ENCODE data around the gene ORM1. TPM values are rescaled to one million over a fixed set of nuclear protein-coding genes. Genes with fewer than 3 reads are reported as not detected.

ORM1 gene
- total RNA-seq, 1 donor from 2014 or later = 1.2 TPM

DNA sequence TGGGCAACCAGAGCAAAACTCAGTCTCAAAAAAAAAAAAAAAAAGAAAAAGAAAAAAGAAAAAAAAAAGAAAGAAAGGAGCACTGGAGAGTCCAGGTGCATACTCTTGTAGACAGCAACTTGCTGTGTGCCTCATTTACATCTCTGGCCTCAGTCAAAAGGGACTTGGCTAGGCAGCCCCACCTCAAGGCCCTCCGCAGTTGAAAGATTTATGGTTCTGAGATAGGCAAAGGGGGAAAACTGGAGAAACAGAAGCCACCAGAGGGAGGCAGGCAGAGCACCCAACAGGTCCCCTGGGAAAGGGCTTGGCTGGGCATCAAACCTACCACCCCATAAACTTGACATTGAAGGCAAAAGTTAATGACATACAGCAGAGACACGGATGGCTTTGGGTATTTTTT lies 12.8 kb downstream of the ORM1 start:
- no peak for ATAC-seq (ENCODE audit: poor library complexity)
- no peak for DNase-seq
- intact Hi-C loops (cut with DNase I) = no loop called here

DNA sequence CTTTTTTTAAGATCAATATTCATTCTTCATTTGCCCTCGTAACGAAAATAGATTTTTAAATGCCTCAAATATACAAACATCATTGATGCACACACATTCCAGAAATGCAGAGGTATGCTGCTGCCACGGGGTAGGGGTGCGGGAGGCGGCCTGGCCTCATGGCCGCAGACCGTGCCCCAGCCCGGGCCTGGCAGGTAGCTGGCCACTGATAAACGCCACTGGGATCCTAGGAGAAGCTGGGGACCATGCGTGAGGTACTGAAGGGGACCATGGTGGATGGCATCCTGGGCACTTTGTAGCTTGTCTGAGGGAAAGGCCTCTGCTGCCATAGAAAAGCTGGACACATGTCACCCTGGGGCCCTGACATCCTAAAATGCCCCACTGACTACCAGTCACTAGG lies 13.3 kb downstream of the ORM1 start:
- ATAC-seq (ENCODE audit: poor library complexity) (no peak), DNase-seq (no peak)
- intact Hi-C loops (cut with DNase I) = no loop called here

DNA sequence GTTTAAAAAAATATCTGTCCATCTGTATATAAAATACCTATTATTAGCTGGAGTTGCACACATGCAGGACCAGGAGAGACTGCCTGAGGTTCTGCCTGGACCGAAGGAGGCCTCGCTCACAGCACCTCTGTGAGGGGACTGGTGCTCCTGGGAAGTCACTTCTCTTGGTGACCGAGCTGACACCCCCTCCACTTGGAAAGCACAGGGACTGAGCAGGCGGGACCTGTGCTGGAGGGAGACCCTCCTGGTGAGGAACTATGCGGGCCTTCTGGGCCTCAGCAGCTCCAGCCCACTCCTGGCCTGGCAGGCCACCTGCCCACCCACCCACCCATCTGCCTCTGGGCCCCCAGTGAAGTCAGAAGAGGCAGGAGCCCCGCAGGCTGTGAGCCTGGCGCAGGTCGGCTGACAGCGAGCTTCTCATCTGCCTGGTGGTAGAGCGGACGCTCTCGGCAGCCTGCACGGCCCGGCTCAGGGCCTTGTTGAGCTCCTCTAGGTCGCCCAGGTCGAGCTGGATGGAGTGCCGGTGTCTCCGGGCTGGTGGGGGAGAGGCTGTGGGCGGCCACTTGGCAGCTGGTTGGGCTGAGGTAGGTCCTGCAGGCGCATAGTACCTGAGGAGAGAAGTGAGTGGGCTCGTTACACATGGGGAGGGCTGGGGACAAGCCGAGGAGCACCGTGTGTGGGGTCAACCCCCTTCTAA lies 13.9 kb downstream of the ORM1 start:
- ATAC-seq (ENCODE audit: poor library complexity) = no peak
- no peak for DNase-seq
- intact Hi-C loops (cut with DNase I) = no loop called here

- ATAC-seq (ENCODE audit: poor library complexity) (no peak), DNase-seq (no peak)
- intact Hi-C loops (cut with DNase I) = no loop called here
Measured at GRCh38 chr9:114338187-114338586, 15.3 kb downstream of the ORM1 start.

DNA sequence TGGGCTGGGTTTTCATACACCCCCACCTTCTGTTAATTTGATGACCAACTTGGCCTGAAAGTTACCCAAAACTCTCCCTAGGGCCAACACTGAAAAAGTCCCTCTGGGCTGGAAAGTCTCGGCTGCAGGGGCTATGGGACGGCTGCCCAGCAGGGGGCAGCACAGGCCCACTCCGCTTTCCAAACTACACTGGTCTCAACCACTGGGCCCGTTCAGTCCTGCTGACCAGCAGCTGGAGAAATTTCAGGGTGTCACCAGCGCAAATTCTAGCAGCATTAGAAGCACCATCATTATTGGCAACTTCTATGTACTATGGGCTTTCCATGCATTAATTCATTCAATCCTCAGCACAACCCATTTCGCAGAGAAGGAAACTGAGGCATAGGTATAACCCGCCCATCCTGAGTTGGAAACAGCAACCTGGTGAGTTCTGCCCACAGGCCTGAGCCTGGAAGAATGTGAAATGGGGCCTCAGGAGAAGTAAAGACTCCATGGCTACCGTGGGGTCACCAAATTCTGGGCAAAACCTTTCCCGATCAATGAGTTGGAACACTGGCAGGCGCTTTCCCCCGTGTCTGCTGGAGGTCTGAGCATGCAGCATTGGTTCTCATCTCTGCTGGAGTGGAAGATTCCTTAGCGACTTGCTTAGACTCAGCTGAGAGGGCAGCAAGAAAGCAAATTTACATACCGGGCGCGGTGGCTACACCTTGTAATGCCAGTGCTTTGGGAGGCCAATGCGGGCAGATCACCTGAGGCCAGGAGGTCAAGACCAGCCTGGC lies 16.4 kb downstream of the ORM1 start:
- DNase-seq (peak; percentile 68), ATAC-seq (ENCODE audit: poor library complexity) (no peak)
- intact Hi-C loops (cut with DNase I) = no loop called here

DNA sequence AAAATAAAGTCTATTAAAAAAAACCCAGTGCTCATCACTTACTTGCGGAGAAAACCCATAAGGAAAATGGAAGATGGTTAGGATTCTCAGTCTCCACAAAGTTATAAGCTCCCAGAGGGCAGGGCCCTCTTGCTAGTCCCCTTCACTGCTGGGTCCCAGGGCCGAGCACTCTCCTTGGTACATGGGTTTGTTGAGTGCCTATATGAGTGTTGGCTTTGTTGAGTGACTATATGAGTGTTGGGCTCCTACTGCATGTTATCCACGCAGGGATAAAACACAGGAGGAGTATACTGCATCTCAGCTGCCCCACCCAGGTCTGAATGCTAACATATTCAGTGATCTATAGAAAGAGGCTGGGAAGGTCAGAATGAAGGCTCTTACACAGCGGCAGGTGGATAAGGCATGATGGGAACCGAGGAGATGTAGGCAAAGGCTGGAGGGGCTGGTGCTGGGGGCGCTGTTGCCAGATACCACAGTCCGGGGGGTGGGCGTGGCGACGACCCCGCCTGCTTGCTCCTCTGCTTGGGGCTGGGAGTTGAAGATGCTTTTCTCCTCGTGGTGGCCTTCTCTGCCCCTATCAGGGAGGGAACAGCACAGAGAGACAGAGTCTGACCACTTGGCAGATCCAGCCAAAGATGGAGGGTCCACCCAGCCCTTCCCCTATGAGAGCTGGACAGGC lies 18.4 kb downstream of the ORM1 start:
- no peak for ATAC-seq (ENCODE audit: poor library complexity)
- intact Hi-C loops (cut with DNase I) = loop anchor here (10.0 kb wide), 1 partner anchor 164 kb away; the partner anchor contains the start of gene WHRN
- no peak for DNase-seq

GRCh38 chr9:114341991-114342390 lies 19.1 kb downstream of the ORM1 start:
- DNase-seq (no peak), ATAC-seq (ENCODE audit: poor library complexity) (no peak)
- intact Hi-C loops (cut with DNase I) = loop anchor here (10.0 kb wide), 1 partner anchor 163 kb away; the partner anchor contains the start of gene WHRN

DNA sequence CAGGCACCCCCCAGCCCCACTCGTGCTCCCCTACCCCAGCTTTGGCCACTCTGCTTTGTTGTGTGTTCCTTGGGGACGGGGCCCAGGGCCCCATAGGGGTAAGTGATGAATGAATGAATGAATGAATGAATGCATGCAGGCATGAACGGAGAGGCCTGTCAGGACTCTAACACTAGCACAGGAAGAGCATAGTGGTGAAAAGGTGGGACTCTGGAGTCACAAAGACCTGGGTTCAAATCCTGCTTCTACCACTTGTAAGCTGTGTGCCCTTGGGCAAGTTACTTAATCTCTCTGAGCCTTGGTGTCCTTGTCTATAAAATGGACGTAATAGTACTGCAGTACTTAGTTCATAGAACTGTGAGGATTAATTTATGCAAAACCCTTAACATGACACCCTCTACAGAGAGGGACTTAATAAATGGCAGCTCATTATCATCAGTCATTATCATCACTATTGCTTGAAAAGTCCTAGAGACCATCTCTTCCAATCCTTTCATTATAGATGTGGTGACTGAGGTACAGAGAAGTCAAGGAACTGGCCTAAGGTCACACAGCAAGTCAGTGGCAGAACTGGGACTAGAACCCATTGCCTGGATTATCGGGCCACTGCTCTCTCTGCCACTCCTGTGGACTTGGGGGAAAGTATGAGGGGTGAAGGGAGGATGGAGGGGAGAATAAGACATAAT lies 20.0 kb downstream of the ORM1 start:
- no peak for DNase-seq

GRCh38 chr9:114343471-114344187 lies 20.7 kb downstream of the ORM1 start:
- no peak for ATAC-seq (ENCODE audit: poor library complexity)
- DNase-seq = no peak
- intact Hi-C loops (cut with DNase I) = loop anchor here (10.0 kb wide), 1 partner anchor 161 kb away; the partner anchor contains the start of gene WHRN

More for the DNA sequence above, 20.0 kb downstream of the ORM1 start:
- intact Hi-C loops (cut with DNase I) = loop anchor here (10.0 kb wide), 1 partner anchor 162 kb away; the partner anchor contains the start of gene WHRN
- ATAC-seq (ENCODE audit: poor library complexity) = no peak

GRCh38 chr9:114344188-114344566 lies 21.3 kb downstream of the ORM1 start:
- intact Hi-C loops (cut with DNase I) = loop anchor here (10.0 kb wide), 1 partner anchor 161 kb away; the partner anchor contains the start of gene WHRN
- ATAC-seq (ENCODE audit: poor library complexity) (no peak), DNase-seq (no peak)

- ATAC-seq (ENCODE audit: poor library complexity) = no peak
Measured at GRCh38 chr9:114344692-114345091, 21.8 kb downstream of the ORM1 start.

DNA sequence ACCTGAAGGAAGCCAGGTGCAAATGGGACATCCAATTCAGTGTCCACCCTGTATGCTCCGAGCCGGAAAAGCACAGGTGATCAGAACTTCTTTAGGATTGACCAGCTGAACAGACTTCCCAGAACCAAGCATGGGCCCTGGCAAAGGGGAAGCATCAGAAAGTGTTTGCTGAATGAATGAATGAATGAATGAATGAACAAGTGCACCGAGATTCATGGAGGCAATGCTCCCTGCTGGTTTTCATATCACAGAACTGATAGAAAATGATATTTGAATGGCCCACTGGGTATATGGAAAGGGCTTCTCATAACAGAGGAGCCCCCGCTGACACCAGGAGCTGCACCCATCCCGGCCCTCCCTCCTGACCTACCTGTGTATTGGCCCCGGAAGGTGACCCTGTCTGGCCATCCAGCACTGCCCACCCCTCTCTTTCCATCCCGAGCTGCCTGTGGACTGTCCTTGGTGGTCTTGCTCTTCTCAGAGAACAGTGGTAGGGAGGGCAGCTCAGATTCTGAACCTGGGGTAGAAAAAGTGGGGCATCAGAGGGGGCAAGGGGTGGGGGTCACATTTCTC lies 22.7 kb downstream of the ORM1 start:
- intact Hi-C loops (cut with DNase I) = loop anchor here (10.0 kb wide), 1 partner anchor 159 kb away; the partner anchor contains the start of gene WHRN

More at GRCh38 chr9:114344692-114345091, 21.8 kb downstream of the ORM1 start:
- DNase-seq = no peak
- intact Hi-C loops (cut with DNase I) = loop anchor here (10.0 kb wide), 1 partner anchor 160 kb away; the partner anchor contains the start of gene WHRN

DNA sequence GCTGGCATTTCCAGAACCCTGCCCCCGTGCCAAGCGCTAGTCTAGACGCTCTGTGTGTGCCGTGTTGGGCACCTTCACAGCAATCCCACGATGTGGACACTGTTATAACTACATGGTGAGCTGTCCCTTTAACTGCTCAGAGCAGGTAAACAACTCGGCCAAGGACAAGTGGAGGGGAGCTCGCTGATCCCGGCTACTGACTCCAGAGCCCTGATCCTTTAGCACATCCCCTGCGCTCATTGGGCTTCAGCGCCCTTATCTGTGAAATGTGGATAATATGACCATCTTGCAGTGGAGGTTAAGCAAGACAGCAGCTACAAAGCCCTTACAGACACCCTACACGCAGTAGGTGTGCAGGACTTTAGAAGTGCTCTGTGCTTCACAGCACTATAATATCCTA lies 23.2 kb downstream of the ORM1 start:
- DNase-seq (no peak), ATAC-seq (ENCODE audit: poor library complexity) (no peak)

More for the DNA sequence above, 22.7 kb downstream of the ORM1 start:
- no peak for DNase-seq
- ATAC-seq (ENCODE audit: poor library complexity) = no peak

DNA sequence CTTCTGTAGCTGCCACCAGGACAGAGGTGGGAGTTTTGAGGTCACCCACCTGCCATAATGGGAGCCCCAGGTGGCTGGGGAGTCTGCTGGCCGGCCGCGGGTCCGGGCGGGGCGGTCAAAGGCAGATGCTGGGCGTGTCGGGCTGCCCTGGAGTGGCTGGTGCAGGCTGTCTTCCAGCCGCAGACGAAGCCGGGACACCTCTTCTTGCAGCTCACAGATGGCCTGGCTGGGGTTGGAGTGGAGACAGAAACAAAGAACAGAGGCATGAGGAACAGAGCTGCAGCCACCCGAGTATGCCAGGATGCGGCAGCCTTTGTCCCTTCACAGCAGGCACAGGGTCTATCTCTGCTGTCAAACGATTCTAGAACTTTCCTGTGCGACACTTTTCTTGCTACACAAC lies 24.8 kb downstream of the ORM1 start:
- intact Hi-C loops (cut with DNase I) = loop anchor here (10.0 kb wide), 1 partner anchor 157 kb away; the partner anchor contains the start of gene WHRN
- DNase-seq (no peak), ATAC-seq (ENCODE audit: poor library complexity) (no peak)

More for the DNA sequence above, 23.2 kb downstream of the ORM1 start:
- intact Hi-C loops (cut with DNase I) = loop anchor here (10.0 kb wide), 1 partner anchor 159 kb away; the partner anchor contains the start of gene WHRN

DNA sequence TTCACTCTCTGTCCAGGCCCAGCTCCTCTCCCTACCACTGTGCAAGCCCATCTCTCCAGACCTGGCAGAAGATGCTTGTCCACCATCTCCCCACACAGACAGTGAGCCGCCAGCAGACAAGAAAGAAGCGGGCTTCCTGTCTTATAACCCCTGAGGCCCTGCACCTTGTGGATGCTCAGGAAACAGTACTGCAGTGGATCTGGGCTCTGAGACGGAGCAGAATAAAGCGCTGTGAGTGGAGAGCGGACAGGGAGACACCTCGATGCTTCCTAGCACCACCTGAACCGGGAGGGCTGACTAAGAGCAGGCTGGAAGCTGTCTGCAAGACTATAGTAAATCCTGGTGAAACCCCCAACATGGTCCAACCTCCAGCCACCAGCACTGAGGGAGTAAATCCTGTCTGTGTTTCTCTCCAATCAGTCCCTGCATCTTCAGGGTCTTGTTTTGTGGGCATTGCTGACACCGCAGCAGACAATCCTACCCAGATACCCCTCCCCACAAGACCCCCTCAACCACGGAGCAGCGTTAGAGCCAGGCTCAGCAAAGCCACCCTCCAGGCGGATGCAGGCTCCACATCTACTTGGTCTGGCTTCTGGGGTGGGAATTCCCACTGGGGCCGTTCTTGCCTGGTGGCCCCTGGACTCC lies 25.5 kb downstream of the ORM1 start:
- intact Hi-C loops (cut with DNase I) = loop anchor here (10.0 kb wide), 1 partner anchor 156 kb away; the partner anchor contains the start of gene WHRN
- DNase-seq (no peak), ATAC-seq (ENCODE audit: poor library complexity) (no peak)

GRCh38 chr9:114348906-114349482 lies 26.1 kb downstream of the ORM1 start:
- intact Hi-C loops (cut with DNase I) = loop anchor here (10.0 kb wide), 1 partner anchor 156 kb away; the partner anchor contains the start of gene WHRN
- peak; percentile 63 for ATAC-seq (ENCODE audit: poor library complexity)

More at GRCh38 chr9:114348906-114349482, 26.1 kb downstream of the ORM1 start:
- DNase-seq = peak; percentile 58
